ENCODE measurements around the gene NKD1.

Gene NKD1

DNA sequence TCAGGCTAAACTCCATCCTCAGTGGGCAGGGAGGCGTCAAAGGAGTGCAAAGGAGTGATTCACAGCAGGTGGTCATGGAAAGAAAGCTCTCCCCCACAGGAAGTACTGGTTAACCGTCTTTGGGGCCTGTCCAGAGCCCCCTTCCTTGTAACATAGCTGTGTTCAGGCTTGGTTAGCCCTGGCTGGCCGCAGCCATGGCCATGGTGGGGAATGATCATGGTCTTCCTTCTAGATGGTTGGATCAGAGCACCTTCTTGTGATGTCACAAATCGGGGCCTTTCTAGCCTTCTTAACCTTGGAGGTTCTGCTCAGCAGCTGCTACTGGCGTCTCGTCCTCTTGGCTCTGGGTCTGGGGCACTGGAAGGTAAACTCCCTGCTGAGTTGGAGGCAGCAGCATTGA is 15.8 kb downstream of the NKD1 start:
- no peak overlapping the region for H3K14ac ChIP-seq (ENCODE audit: low read length in 2 of 2)
- H3K27ac ChIP-seq (ENCODE audit: low read length, poor library complexity, severe bottlenecking), result no peak overlapping the region
- H3K4me1 ChIP-seq (ENCODE audit: control insufficient read depth, insufficient read depth, low read depth, low read length), result peaks cover 2% of the 10 kb centered on the region
- H3K4ac ChIP-seq (ENCODE audit: low read depth in 1 of 2, low read length in 2 of 2), result no peak overlapping the region
- H2BK12ac ChIP-seq (ENCODE audit: low read length in 2 of 2), result no peak overlapping the region
- H3K9me3 ChIP-seq (ENCODE audit: control insufficient read depth, low read length), result peaks cover 7% of the 10 kb centered on the region
- WGBS, result 67% methylated on average over 6 of the region's 6 CpGs
- H3K36me3 ChIP-seq (ENCODE audit: control insufficient read depth in 1 of 2, insufficient read depth in 2 of 2, low read depth in 1 of 2, low read length in 2 of 2), result no peaks in the 10 kb centered on the region
- no peak overlapping the region for H2AFZ ChIP-seq (ENCODE audit: low read depth, low read length)
- H4K8ac ChIP-seq (ENCODE audit: low read length), result no peak overlapping the region
- no peak overlapping the region for H2BK5ac ChIP-seq (ENCODE audit: low read depth, low read length, poor library complexity, severe bottlenecking)
- H2BK15ac ChIP-seq (ENCODE audit: low read depth, poor library complexity, severe bottlenecking), result no peak overlapping the region
- no peak overlapping the region for H3K4me2 ChIP-seq (ENCODE audit: low read length, poor library complexity, severe bottlenecking)
- peaks cover 16 to 27% of the 10 kb centered on the region in 2 experiments for H3K27me3 ChIP-seq (ENCODE audit: control insufficient read depth in 1 of 2, insufficient read depth in 1 of 2, low read length in 2 of 2)
- no peak overlapping the region for H3K23ac ChIP-seq (ENCODE audit: low read length in 2 of 2)
- H3K4me3 ChIP-seq (ENCODE audit: insufficient read depth in 1 of 2, low read depth in 1 of 2, low read length in 2 of 2), result no peak overlapping the region
- no peak overlapping the region for H3K18ac ChIP-seq (ENCODE audit: low read depth in 1 of 2, low read length in 2 of 2)
- no peak overlapping the region for H4K91ac ChIP-seq (ENCODE audit: low read length)
- H2AK5ac ChIP-seq (ENCODE audit: low read length, severe bottlenecking), result no peak overlapping the region
- no peak overlapping the region for H3K9ac ChIP-seq (ENCODE audit: low read length)
- no peak overlapping the region for H2BK120ac ChIP-seq (ENCODE audit: low read depth, low read length)
- DNase-seq, result no peak
- no peaks in the 10 kb centered on the region for H3K79me1 ChIP-seq (replicated peaks; ENCODE audit: low read length, poor library complexity, severe bottlenecking)

DNA sequence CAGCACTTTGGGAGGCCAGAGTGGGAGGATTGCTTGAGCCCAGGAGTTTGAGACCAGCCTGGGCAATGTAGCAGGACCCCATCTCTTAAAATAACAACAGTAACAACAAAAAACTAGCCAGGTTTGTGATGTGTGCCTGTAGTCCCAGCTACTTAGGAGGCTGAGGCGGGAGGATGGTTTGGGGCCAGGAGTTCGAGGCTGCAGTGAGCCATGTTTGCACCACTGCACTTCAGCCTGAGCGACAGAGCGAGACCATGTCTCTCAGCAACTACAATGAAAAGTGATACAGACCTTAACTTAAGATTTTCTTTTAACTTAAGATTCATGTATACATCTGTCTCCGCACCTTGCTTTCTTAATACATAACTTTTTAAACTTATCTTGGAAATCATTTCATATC is 17.2 kb downstream of the NKD1 start:
- no peak overlapping the region for H3K4me3 ChIP-seq (ENCODE audit: insufficient read depth in 1 of 2, low read depth in 1 of 2, low read length in 2 of 2)
- H2AFZ ChIP-seq (ENCODE audit: low read depth, low read length), result no peak overlapping the region
- no peak overlapping the region for H2BK120ac ChIP-seq (ENCODE audit: low read depth, low read length)
- no peak overlapping the region for H3K9ac ChIP-seq (ENCODE audit: low read length)
- no peak overlapping the region for H3K4me2 ChIP-seq (ENCODE audit: low read length, poor library complexity, severe bottlenecking)
- no peak overlapping the region for H2BK5ac ChIP-seq (ENCODE audit: low read depth, low read length, poor library complexity, severe bottlenecking)
- no peaks in the 10 kb centered on the region for H3K4me1 ChIP-seq (ENCODE audit: control insufficient read depth, insufficient read depth, low read depth, low read length)
- H3K79me1 ChIP-seq (replicated peaks; ENCODE audit: low read length, poor library complexity, severe bottlenecking), result no peaks in the 10 kb centered on the region
- 93% methylated on average over 4 of the region's 5 CpGs for WGBS
- no peak overlapping the region for H2BK15ac ChIP-seq (ENCODE audit: low read depth, poor library complexity, severe bottlenecking)
- H3K4ac ChIP-seq (ENCODE audit: low read depth in 1 of 2, low read length in 2 of 2), result no peak overlapping the region
- DNase-seq, result no peak
- H3K23ac ChIP-seq (ENCODE audit: low read length in 2 of 2), result no peak overlapping the region
- H4K8ac ChIP-seq (ENCODE audit: low read length), result no peak overlapping the region
- H2AK5ac ChIP-seq (ENCODE audit: low read length, severe bottlenecking), result no peak overlapping the region
- H3K27me3 ChIP-seq (ENCODE audit: control insufficient read depth in 1 of 2, insufficient read depth in 1 of 2, low read length in 2 of 2), result peaks cover 28 to 30% of the 10 kb centered on the region in 2 experiments
- no peak overlapping the region for H3K18ac ChIP-seq (ENCODE audit: low read depth in 1 of 2, low read length in 2 of 2)
- H2BK12ac ChIP-seq (ENCODE audit: low read length in 2 of 2), result no peak overlapping the region
- no peak overlapping the region for H3K27ac ChIP-seq (ENCODE audit: low read length, poor library complexity, severe bottlenecking)
- no peaks in the 10 kb centered on the region for H3K36me3 ChIP-seq (ENCODE audit: control insufficient read depth in 1 of 2, insufficient read depth in 2 of 2, low read depth in 1 of 2, low read length in 2 of 2)
- H4K91ac ChIP-seq (ENCODE audit: low read length), result no peak overlapping the region
- peaks cover 7% of the 10 kb centered on the region for H3K9me3 ChIP-seq (ENCODE audit: control insufficient read depth, low read length)
- no peak overlapping the region for H3K14ac ChIP-seq (ENCODE audit: low read length in 2 of 2)

- no peak for DNase-seq
- Histone ChIP-seq H3K4me2 (ENCODE audit: low read length, poor library complexity, severe bottlenecking) (no peak overlapping the region), H2BK12ac (ENCODE audit: low read length in 2 of 2) (no peak overlapping the region)
These were observed 18.1 kb downstream of the NKD1 start for GRCh38 chr16:50566014-50566962.

GRCh38 chr16:50567651-50568050 is 19.5 kb downstream of the NKD1 start:
- 89% methylated on average over 4 of the region's 5 CpGs for WGBS
- Histone ChIP-seq H2BK120ac (ENCODE audit: low read depth, low read length) (no peak overlapping the region), H2BK5ac (ENCODE audit: low read depth, low read length, poor library complexity, severe bottlenecking) (no peak overlapping the region), H3K4me2 (ENCODE audit: low read length, poor library complexity, severe bottlenecking) (no peak overlapping the region), H2BK15ac (ENCODE audit: low read depth, poor library complexity, severe bottlenecking) (no peak overlapping the region), H3K9me3 (ENCODE audit: control insufficient read depth, low read length) (no peaks in the 10 kb centered on the region), H3K79me1 (replicated peaks; ENCODE audit: low read length, poor library complexity, severe bottlenecking) (no peaks in the 10 kb centered on the region), H3K4ac (ENCODE audit: low read depth in 1 of 2, low read length in 2 of 2) (no peak overlapping the region), H3K23ac (ENCODE audit: low read length in 2 of 2) (no peak overlapping the region), H4K8ac (ENCODE audit: low read length) (no peak overlapping the region), H3K4me1 (ENCODE audit: control insufficient read depth, insufficient read depth, low read depth, low read length) (no peaks in the 10 kb centered on the region), H2AK5ac (ENCODE audit: low read length, severe bottlenecking) (no peak overlapping the region), H3K14ac (ENCODE audit: low read length in 2 of 2) (no peak overlapping the region), H3K4me3 (ENCODE audit: insufficient read depth in 1 of 2, low read depth in 1 of 2, low read length in 2 of 2) (no peak overlapping the region), H3K27me3 (ENCODE audit: control insufficient read depth in 1 of 2, insufficient read depth in 1 of 2, low read length in 2 of 2) (peaks cover 34 to 36% of the 10 kb centered on the region in 2 experiments), H2AFZ (ENCODE audit: low read depth, low read length) (no peak overlapping the region), H3K18ac (ENCODE audit: low read depth in 1 of 2, low read length in 2 of 2) (no peak overlapping the region), H2BK12ac (ENCODE audit: low read length in 2 of 2) (no peak overlapping the region), H4K91ac (ENCODE audit: low read length) (no peak overlapping the region), H3K27ac (ENCODE audit: low read length, poor library complexity, severe bottlenecking) (no peak overlapping the region), H3K36me3 (ENCODE audit: control insufficient read depth in 1 of 2, insufficient read depth in 2 of 2, low read depth in 1 of 2, low read length in 2 of 2) (no peaks in the 10 kb centered on the region), H3K9ac (ENCODE audit: low read length) (no peak overlapping the region)
- DNase-seq, result no peak

More at GRCh38 chr16:50566014-50566962, 18.1 kb downstream of the NKD1 start:
- Histone ChIP-seq H4K91ac (ENCODE audit: low read length) (no peak overlapping the region), H2BK5ac (ENCODE audit: low read depth, low read length, poor library complexity, severe bottlenecking) (no peak overlapping the region), H3K27ac (ENCODE audit: low read length, poor library complexity, severe bottlenecking) (no peak overlapping the region), H2AK5ac (ENCODE audit: low read length, severe bottlenecking) (no peak overlapping the region), H3K9me3 (ENCODE audit: control insufficient read depth, low read length) (peaks cover 6% of the 10 kb centered on the region), H4K8ac (ENCODE audit: low read length) (no peak overlapping the region), H3K79me1 (replicated peaks; ENCODE audit: low read length, poor library complexity, severe bottlenecking) (no peaks in the 10 kb centered on the region), H3K23ac (ENCODE audit: low read length in 2 of 2) (no peak overlapping the region), H2BK120ac (ENCODE audit: low read depth, low read length) (no peak overlapping the region), H2AFZ (ENCODE audit: low read depth, low read length) (no peak overlapping the region), H3K18ac (ENCODE audit: low read depth in 1 of 2, low read length in 2 of 2) (no peak overlapping the region), H3K27me3 (ENCODE audit: control insufficient read depth in 1 of 2, insufficient read depth in 1 of 2, low read length in 2 of 2) (peaks cover 28 to 33% of the 10 kb centered on the region in 2 experiments), H3K4ac (ENCODE audit: low read depth in 1 of 2, low read length in 2 of 2) (no peak overlapping the region), H3K36me3 (ENCODE audit: control insufficient read depth in 1 of 2, insufficient read depth in 2 of 2, low read depth in 1 of 2, low read length in 2 of 2) (no peaks in the 10 kb centered on the region), H3K14ac (ENCODE audit: low read length in 2 of 2) (no peak overlapping the region), H3K4me3 (ENCODE audit: insufficient read depth in 1 of 2, low read depth in 1 of 2, low read length in 2 of 2) (no peak overlapping the region), H2BK15ac (ENCODE audit: low read depth, poor library complexity, severe bottlenecking) (no peak overlapping the region), H3K9ac (ENCODE audit: low read length) (no peak overlapping the region), H3K4me1 (ENCODE audit: control insufficient read depth, insufficient read depth, low read depth, low read length) (no peaks in the 10 kb centered on the region)
- WGBS, result 82% methylated on average over 6 of the region's 7 CpGs

All from mesenchymal stem cell (in vitro differentiated cells and primary cell).